HFFc6 (cell line): ENCODE data around the gene GINS1. TPM values are rescaled to one million over a fixed set of nuclear protein-coding genes. Genes with fewer than 3 reads are reported as not detected.

Experiments
- DNase-seq: peaks from one replicate; pipeline ENCODE4 v3.0.0-alpha.2; 2018
- H3K27ac Mint-ChIP-seq: 2 replicates; pipeline ENCODE4 v1.8.0; 2020; ENCODE audit warnings: mild to moderate bottlenecking, mixed read lengths
- H3K27me3 Mint-ChIP-seq: 2 replicates; pipeline ENCODE4 v1.8.0; 2021; ENCODE audit warnings: mild to moderate bottlenecking, moderate library complexity, mixed read lengths; ENCODE audit not compliant: insufficient read depth
- H3K36me3 Mint-ChIP-seq: 2 replicates; pipeline ENCODE4 v1.8.0; 2021; ENCODE audit warnings: low read depth, mixed read lengths
- H3K4me1 Mint-ChIP-seq: 2 replicates; pipeline ENCODE4 v1.8.0; 2020; ENCODE audit warnings: low read depth, mixed read lengths
- H3K4me3 Mint-ChIP-seq: 2 replicates; pipeline ENCODE4 v1.8.0; 2020; ENCODE audit warnings: mild to moderate bottlenecking, moderate library complexity, mixed read lengths
- H3K9me3 Mint-ChIP-seq: 2 replicates; pipeline ENCODE4 v1.8.0; 2020; ENCODE audit warnings: mild to moderate bottlenecking, mixed read lengths
- CTCF ChIP-seq: fragments of 200-600 bp; sonication (generic); IDR thresholded peaks from 2 replicates; pipeline ENCODE4 v1.5.0; 2021; ENCODE audit warnings: antibody characterized with exemption, mild to moderate bottlenecking
- total RNA-seq, 6 experiments: library from RNA; stranded (reverse); fragmentation: NEBNext Ultra II Directional; extraction: Animal tissue kit (Norgen Biotek cat#: 25700); gene quantifications; 2 replicates in 1 of 6; 3 replicates in 5 of 6; pipeline ENCODE4 v1.2.3, GENCODE V29; 2021

The GINS1 gene
- total RNA-seq, 6 experiments from 2014 or later = 7.5 to 13.9 (median 11.7) TPM

- Mint-ChIP-seq H3K9me3 (no peaks in the 10 kb centered on the region), H3K36me3 (no peaks in the 10 kb centered on the region), H3K27me3 (no peaks in the 10 kb centered on the region), H3K27ac (no peak overlapping the region), H3K4me3 (no peak overlapping the region), H3K4me1 (no peaks in the 10 kb centered on the region)
- no peak for TF ChIP-seq CTCF
- no peak for DNase-seq
These were observed 50.6 kb downstream of the GINS1 start for GRCh38 chr20:25457886-25458680.

GRCh38 chr20:25459111-25459830 is 51.8 kb downstream of the GINS1 start:
- no peak overlapping the region for H3K4me3 Mint-ChIP-seq
- no peak for DNase-seq
- no peak for TF ChIP-seq CTCF
- no peaks in the 10 kb centered on the region for H3K4me1 Mint-ChIP-seq
- H3K27ac Mint-ChIP-seq = no peak overlapping the region
- H3K27me3 Mint-ChIP-seq = no peaks in the 10 kb centered on the region
- no peaks in the 10 kb centered on the region for H3K9me3 Mint-ChIP-seq
- no peaks in the 10 kb centered on the region for H3K36me3 Mint-ChIP-seq

- Mint-ChIP-seq H3K36me3 (no peaks in the 10 kb centered on the region), H3K9me3 (no peaks in the 10 kb centered on the region), H3K27ac (no peak overlapping the region), H3K27me3 (no peaks in the 10 kb centered on the region), H3K4me1 (no peaks in the 10 kb centered on the region), H3K4me3 (no peak overlapping the region)
- no peak for TF ChIP-seq CTCF
- no peak for DNase-seq
These were observed 52.6 kb downstream of the GINS1 start for GRCh38 chr20:25459916-25460535.

GRCh38 chr20:25460566-25461280 is 53.2 kb downstream of the GINS1 start:
- DNase-seq = no peak
- Mint-ChIP-seq H3K4me1 (no peaks in the 10 kb centered on the region), H3K4me3 (no peak overlapping the region), H3K9me3 (no peaks in the 10 kb centered on the region), H3K36me3 (no peaks in the 10 kb centered on the region), H3K27ac (no peak overlapping the region), H3K27me3 (no peaks in the 10 kb centered on the region)
- no peak for TF ChIP-seq CTCF

GRCh38 chr20:25461281-25461650 is 53.8 kb downstream of the GINS1 start:
- Mint-ChIP-seq H3K27ac (no peak overlapping the region), H3K27me3 (no peaks in the 10 kb centered on the region), H3K4me3 (no peak overlapping the region), H3K9me3 (no peaks in the 10 kb centered on the region), H3K4me1 (no peaks in the 10 kb centered on the region), H3K36me3 (no peaks in the 10 kb centered on the region)
- TF ChIP-seq CTCF = no peak
- no peak for DNase-seq
